Endodermal cell (in vitro differentiated cells): ENCODE data around the gene LDHB. TPM values are rescaled to one million over a fixed set of nuclear protein-coding genes. Genes with fewer than 3 reads are reported as not detected.

Experiments
- DNase-seq: peaks from one replicate; pipeline ENCODE4 v3.0.0-alpha.2; 2017
- H3K27ac ChIP-seq: 2 replicates; pipeline ENCODE4 v1.5.1; 2013; ENCODE audit warnings: mild to moderate bottlenecking, low read depth, low read length, moderate library complexity
- H3K27me3 ChIP-seq: 2 replicates; pipeline ENCODE4 v1.6.1; 2013; ENCODE audit warnings: mild to moderate bottlenecking, low read length, moderate library complexity; ENCODE audit not compliant: insufficient read depth, control insufficient read depth, poor library complexity, severe bottlenecking
- H3K36me3 ChIP-seq: 2 replicates; pipeline ENCODE4 v1.7.0; 2013; ENCODE audit warnings: mild to moderate bottlenecking, low read length, moderate library complexity; ENCODE audit not compliant: control insufficient read depth, insufficient read depth
- H3K4me1 ChIP-seq: one replicate; pipeline ENCODE4 v1.7.0; 2013; ENCODE audit warnings: low read length; ENCODE audit not compliant: control insufficient read depth, insufficient read depth
- H3K4me3 ChIP-seq: 2 replicates; pipeline ENCODE4 v1.5.1; 2013; ENCODE audit warnings: mild to moderate bottlenecking, low read length, moderate library complexity
- H3K9ac ChIP-seq: 2 replicates; pipeline ENCODE4 v1.6.1; 2013; ENCODE audit warnings: mild to moderate bottlenecking, low read length, moderate library complexity; ENCODE audit not compliant: poor library complexity, severe bottlenecking; ENCODE audit errors: extremely low read depth
- H3K9me3 ChIP-seq: 2 replicates; pipeline ENCODE4 v1.6.1; 2013; ENCODE audit warnings: mild to moderate bottlenecking, low read length, moderate library complexity; ENCODE audit not compliant: control insufficient read depth
- H3K27ac Mint-ChIP-seq: 2 replicates; pipeline ENCODE4 v1.8.0; 2020; ENCODE audit warnings: mixed read lengths
- H3K27me3 Mint-ChIP-seq: 2 replicates; pipeline ENCODE4 v1.8.0; 2021; ENCODE audit warnings: mild to moderate bottlenecking, mixed read lengths; ENCODE audit not compliant: insufficient read depth
- H3K36me3 Mint-ChIP-seq: 2 replicates; pipeline ENCODE4 v1.8.0; 2020; ENCODE audit warnings: low read depth, mixed read lengths
- H3K4me1 Mint-ChIP-seq: 2 replicates; pipeline ENCODE4 v1.8.0; 2020; ENCODE audit warnings: mixed read lengths
- H3K4me3 Mint-ChIP-seq: 2 replicates; pipeline ENCODE4 v1.8.0; 2020; ENCODE audit warnings: mild to moderate bottlenecking, moderate library complexity, mixed read lengths
- H3K9me3 Mint-ChIP-seq: 2 replicates; pipeline ENCODE4 v1.8.0; 2020; ENCODE audit warnings: mild to moderate bottlenecking, mixed read lengths
- WGBS, 2 experiments: methylation state at CpG; one replicate each; pipeline versions ENCODE4 v1.1.5 to v1.1.7; 2013; ENCODE audit warnings: missing lambda C conversion rate in 2 of 2, mixed read lengths in 1 of 2; ENCODE audit not compliant: insufficient coverage in 1 of 2, insufficient read length in 1 of 2; 5-methylcytosine and 5-hydroxymethylcytosine counted together
- total RNA-seq, 2 donors: library from RNA; stranded (reverse); fragmentation: NEBNext Ultra II Directional in 1 of 2; extraction: Animal tissue kit (Norgen Biotek cat#: 25700) in 1 of 2; gene quantifications; 2 replicates in 1 of 2; 3 replicates in 1 of 2; pipeline ENCODE4 v1.2.1, GENCODE V29; 2021
- TF ChIP-seq, protein P1 (sequence below): fragments of 200-600 bp; sonication (generic); conservative IDR thresholded peaks from 2 replicates; pipeline ENCODE4 v1.5.0; 2021; ENCODE audit warnings: antibody characterized with exemption, mild to moderate bottlenecking

Gene LDHB
- total RNA-seq, 2 donors from 2014 or later = 917 to 1,694 TPM

GRCh38 chr12:21614506-21614905, 43.1 kb downstream of the LDHB start:
- no peak overlapping the region for H3K27ac Mint-ChIP-seq
- H3K36me3 ChIP-seq = no peaks in the 10 kb centered on the region
- H3K4me1 ChIP-seq = peaks cover 5% of the 10 kb centered on the region
- no peak overlapping the region for H3K4me3 ChIP-seq
- no peaks in the 10 kb centered on the region for H3K9me3 Mint-ChIP-seq
- H3K9ac ChIP-seq = no peak overlapping the region
- TF ChIP-seq, protein P1, sequence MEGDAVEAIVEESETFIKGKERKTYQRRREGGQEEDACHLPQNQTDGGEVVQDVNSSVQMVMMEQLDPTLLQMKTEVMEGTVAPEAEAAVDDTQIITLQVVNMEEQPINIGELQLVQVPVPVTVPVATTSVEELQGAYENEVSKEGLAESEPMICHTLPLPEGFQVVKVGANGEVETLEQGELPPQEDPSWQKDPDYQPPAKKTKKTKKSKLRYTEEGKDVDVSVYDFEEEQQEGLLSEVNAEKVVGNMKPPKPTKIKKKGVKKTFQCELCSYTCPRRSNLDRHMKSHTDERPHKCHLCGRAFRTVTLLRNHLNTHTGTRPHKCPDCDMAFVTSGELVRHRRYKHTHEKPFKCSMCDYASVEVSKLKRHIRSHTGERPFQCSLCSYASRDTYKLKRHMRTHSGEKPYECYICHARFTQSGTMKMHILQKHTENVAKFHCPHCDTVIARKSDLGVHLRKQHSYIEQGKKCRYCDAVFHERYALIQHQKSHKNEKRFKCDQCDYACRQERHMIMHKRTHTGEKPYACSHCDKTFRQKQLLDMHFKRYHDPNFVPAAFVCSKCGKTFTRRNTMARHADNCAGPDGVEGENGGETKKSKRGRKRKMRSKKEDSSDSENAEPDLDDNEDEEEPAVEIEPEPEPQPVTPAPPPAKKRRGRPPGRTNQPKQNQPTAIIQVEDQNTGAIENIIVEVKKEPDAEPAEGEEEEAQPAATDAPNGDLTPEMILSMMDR = no peak
- H3K36me3 Mint-ChIP-seq = no peaks in the 10 kb centered on the region
- no peak for DNase-seq
- peaks cover 3% of the 10 kb centered on the region for H3K27me3 ChIP-seq
- H3K4me3 Mint-ChIP-seq = no peak overlapping the region
- WGBS, 2 experiments = 96% methylated on average over 2 of the region's 2 CpGs; no CpG with 5 or more reads in 1 of the 2 experiments
- peaks cover 8% of the 10 kb centered on the region for H3K27me3 Mint-ChIP-seq
- H3K4me1 Mint-ChIP-seq = peaks cover 6% of the 10 kb centered on the region
- H3K9me3 ChIP-seq = no peaks in the 10 kb centered on the region
- no peak overlapping the region for H3K27ac ChIP-seq

DNA sequence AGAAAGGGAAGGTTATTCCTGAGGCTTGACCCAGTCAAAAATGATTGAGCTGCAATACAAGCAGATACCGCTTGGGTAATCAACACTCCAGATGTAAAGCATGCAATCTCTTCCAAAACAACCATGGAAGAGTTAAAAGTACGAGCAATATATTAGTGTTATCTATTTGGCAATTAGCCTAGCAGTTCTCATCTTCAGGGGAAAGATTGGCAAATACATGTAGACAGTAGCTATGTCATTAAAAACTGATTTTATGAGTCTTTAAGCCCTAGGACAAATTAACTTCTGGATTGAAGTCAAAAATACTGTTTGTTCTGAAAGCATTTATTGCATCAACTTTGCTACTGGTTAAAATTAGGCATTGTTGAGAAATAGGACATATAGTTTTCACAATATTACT, 43.7 kb downstream of the LDHB start:
- Mint-ChIP-seq H3K4me3 (no peak overlapping the region), H3K4me1 (peaks cover 6% of the 10 kb centered on the region), H3K27ac (no peak overlapping the region), H3K36me3 (no peaks in the 10 kb centered on the region), H3K9me3 (no peaks in the 10 kb centered on the region), H3K27me3 (peaks cover 8% of the 10 kb centered on the region)
- H3K4me3 ChIP-seq = no peak overlapping the region
- H3K27ac ChIP-seq = no peak overlapping the region
- no peak for DNase-seq
- H3K36me3 ChIP-seq = no peaks in the 10 kb centered on the region
- no peaks in the 10 kb centered on the region for H3K9me3 ChIP-seq
- WGBS, 2 experiments = 60 to 89% methylated on average over 1 to 2 of the region's 2 CpGs
- peaks cover 3% of the 10 kb centered on the region for H3K27me3 ChIP-seq
- H3K4me1 ChIP-seq = peaks cover 5% of the 10 kb centered on the region
- no peak overlapping the region for H3K9ac ChIP-seq
- TF ChIP-seq, protein P1 = peak; percentile 67

DNA sequence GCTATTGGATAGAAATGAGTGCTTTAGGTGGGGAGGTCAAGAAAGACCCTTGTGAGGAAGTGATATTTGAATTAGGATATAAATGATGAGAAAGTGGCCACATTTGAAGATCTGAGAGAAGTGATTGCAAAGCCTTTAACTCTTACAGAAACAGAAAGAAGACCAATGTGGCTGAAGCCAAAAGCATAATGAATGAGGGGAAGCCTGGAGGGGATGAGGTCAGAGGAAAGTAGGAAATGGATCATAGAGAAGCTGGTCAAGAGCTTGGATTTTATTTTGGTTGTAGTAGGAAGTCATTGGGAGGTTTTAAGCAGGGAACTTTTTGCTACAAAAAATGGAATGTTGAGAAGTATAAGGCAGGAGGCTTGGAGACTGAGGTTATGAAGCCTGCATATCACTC, 49.4 kb downstream of the LDHB start:
- no peaks in the 10 kb centered on the region for H3K36me3 Mint-ChIP-seq
- no peak overlapping the region for H3K4me3 Mint-ChIP-seq
- Histone ChIP-seq H3K4me3 (no peak overlapping the region), H3K9me3 (no peaks in the 10 kb centered on the region), H3K27me3 (no peaks in the 10 kb centered on the region), H3K36me3 (no peaks in the 10 kb centered on the region), H3K4me1 (peaks cover 9% of the 10 kb centered on the region), H3K9ac (no peak overlapping the region), H3K27ac (no peak overlapping the region)
- H3K27me3 Mint-ChIP-seq = peaks cover 3% of the 10 kb centered on the region
- H3K27ac Mint-ChIP-seq = no peak overlapping the region
- TF ChIP-seq, protein P1 = no peak
- no peaks in the 10 kb centered on the region for H3K9me3 Mint-ChIP-seq
- DNase-seq = no peak
- H3K4me1 Mint-ChIP-seq = peaks cover 10% of the 10 kb centered on the region
